HG02571 (cell line): ENCODE measurements around the gene POU5F2.

Source experiments
- ATAC-seq: cut with Tn5 transposase; IDR thresholded peaks from one replicate; pipeline ENCODE4 v1.9.1; 2021; ENCODE audit warnings: mild to moderate bottlenecking, moderate library complexity; ENCODE audit not compliant: unreplicated experiment

The POU5F2 gene

GRCh38 chr5:93717162-93717561, 24.2 kb downstream of the POU5F2 start:
- ATAC-seq: no peak

DNA sequence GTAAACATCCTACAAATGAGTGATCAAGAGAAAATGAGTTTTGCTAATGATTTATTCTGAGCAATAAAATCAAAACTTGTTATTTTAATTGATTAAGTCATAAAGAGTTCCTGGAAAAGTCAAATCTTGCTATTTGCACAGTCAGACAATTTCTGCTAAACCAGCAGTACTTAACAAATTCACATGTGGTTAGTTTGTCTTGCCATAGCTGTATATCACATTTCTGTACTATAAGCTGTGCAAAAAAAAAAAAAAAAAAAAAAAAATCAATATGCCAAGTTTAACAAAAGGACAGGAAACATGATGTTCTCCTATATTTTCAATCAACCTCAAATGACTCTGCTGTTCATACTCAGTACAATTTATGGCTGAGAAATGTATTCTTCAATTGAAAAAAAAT, 24.9 kb downstream of the POU5F2 start:
- no peak for ATAC-seq

GRCh38 chr5:93715761-93716160, 25.6 kb downstream of the POU5F2 start:
- ATAC-seq: no peak

- no peak for ATAC-seq
Observed at GRCh38 chr5:93715327-93715726, 26.1 kb downstream of the POU5F2 start.

DNA sequence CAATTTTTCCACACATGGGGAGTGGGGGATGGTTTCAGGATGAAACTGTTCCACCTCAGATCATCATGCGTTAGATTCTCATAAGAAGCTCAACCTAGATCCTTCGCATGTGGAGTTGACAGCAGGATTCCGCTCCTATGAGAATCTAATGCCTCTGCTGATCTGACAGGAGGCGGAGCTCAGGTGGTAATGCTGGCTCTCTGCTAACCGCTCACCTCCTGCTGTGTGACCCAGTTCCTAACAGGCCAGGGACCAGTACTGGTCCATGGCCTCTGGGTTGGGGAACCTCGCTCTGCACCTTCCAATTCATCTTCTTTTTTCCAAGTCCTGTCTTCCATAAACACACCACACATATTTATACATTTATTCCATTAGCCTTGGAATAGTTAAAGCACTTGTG, 33.0 kb downstream of the POU5F2 start:
- ATAC-seq: no peak

DNA sequence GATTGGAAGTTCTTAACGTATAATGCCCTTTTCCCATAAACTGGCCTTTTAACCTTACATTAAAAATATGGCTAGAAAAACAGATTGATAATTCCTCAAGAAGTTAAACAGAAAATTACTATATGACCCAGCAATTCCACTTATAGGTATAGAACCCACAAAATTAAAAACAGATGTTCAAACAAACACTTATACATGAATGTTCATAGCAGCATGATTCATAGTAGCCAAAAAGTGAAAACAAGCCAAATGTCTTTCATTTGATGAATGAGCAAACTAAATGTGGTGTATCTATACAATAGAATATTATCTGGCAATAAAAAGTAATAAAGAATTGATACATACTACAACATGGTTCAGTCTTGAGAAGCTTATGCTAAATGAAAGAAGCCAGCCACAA, 35.5 kb downstream of the POU5F2 start:
- no peak for ATAC-seq

GRCh38 chr5:93704996-93705395, 36.4 kb downstream of the POU5F2 start:
- ATAC-seq: no peak

DNA sequence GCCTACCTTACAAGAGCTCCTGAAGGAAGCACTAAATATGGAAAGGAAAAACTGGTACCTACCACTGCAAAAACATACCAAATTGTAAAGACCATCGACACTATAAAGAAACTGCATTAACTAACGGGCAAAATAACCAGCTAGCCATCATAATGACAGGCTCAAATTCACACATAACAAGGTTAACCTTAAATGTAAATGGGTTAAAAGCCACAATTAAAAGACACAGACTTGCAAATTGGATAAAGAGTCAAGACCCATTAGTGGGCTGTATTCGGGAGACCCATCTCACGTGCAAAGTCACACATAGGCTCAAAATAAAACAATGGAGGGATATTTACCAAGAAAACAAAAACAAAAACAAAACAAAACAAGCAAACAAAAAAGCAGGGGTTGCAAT, 49.4 kb downstream of the POU5F2 start:
- no peak for ATAC-seq
